Panc1 (cell line): ENCODE data around the gene ANKH. TPM values are rescaled to one million over a fixed set of nuclear protein-coding genes. Genes with fewer than 3 reads are reported as not detected.

Source experiments
- ATAC-seq: fragments of 200-7000 bp; cut with Tn5 transposase; 2 replicates; pipeline ENCODE4 v1.9.1; 2020; ENCODE audit warnings: mild to moderate bottlenecking, moderate library complexity
- BruUV-seq: library from RNA; stranded (reverse); fragments of 400-500 nt; replicated peaks from 2 replicates; lab custom pipeline; 2021; lab: Mats Ljungman, UMichigan
- CTCF ChIA-PET: fragments of 300-600 bp; sonication (Branson Sonifier 250); formaldehyde crosslinking; loops from one replicate; lab custom pipeline; 2022; ENCODE audit warnings: antibody characterized with exemption; lab: Charles Lee
- POLR2A ChIA-PET: fragments of 300-600 bp; sonication (Branson Sonifier 250); formaldehyde crosslinking; loops from one replicate; lab custom pipeline; 2022; ENCODE audit warnings: antibody characterized with exemption; lab: Charles Lee
- DNase-seq: peaks from one replicate; pipeline ENCODE4 v3.0.0-alpha.2; 2010; ENCODE audit warnings: low read depth, low spot score
- H3K27ac ChIP-seq: 2 replicates; pipeline ENCODE4 v1.5.1; 2011; ENCODE audit warnings: mild to moderate bottlenecking, low read length, inconsistent platforms
- H3K27me3 ChIP-seq: fragments of 200-500 bp; sonication (Bioruptor generic); 2 replicates; pipeline ENCODE4 v1.6.0; 2014; ENCODE audit warnings: low read length, inconsistent platforms; ENCODE audit not compliant: control insufficient read depth, insufficient read depth
- H3K36me3 ChIP-seq: fragments of 200-500 bp; sonication (Bioruptor generic); 2 replicates; pipeline ENCODE4 v1.5.1; 2014; ENCODE audit warnings: inconsistent platforms, mild to moderate bottlenecking, low read length, moderate library complexity; ENCODE audit not compliant: control insufficient read depth, insufficient read depth
- H3K4me1 ChIP-seq: 2 replicates; pipeline ENCODE4 v1.5.1; 2011; ENCODE audit warnings: inconsistent platforms, mild to moderate bottlenecking, low read length, moderate library complexity; ENCODE audit not compliant: control insufficient read depth, insufficient read depth
- H3K4me3 ChIP-seq, 2 experiments: 2 replicates each; pipeline ENCODE4 v1.5.1; 2011 to 2012; ENCODE audit warnings: low read depth in 2 of 2, low read length in 2 of 2, mild to moderate bottlenecking in 2 of 2, inconsistent platforms in 1 of 2, moderate library complexity in 1 of 2
- H3K9me3 ChIP-seq: fragments of 200-500 bp; sonication (Bioruptor generic); 2 replicates; pipeline ENCODE4 v1.5.1; 2014; ENCODE audit warnings: low read depth, mild to moderate bottlenecking, inconsistent platforms, low read length, moderate library complexity; ENCODE audit not compliant: control insufficient read depth, insufficient read depth
- POLR2AphosphoS5 ChIP-seq: IDR thresholded peaks from 2 replicates; pipeline ENCODE4 v1.6.1; 2012; ENCODE audit warnings: mild to moderate bottlenecking, low read depth, low read length, moderate library complexity
- SIN3A ChIP-seq: IDR thresholded peaks from 2 replicates; pipeline ENCODE4 v1.6.1; 2012; ENCODE audit warnings: low read depth, mild to moderate bottlenecking, low read length, moderate library complexity, borderline replicate concordance; ENCODE audit not compliant: insufficient read depth
- TCF7L2 ChIP-seq: IDR thresholded peaks from 2 replicates; pipeline ENCODE4 v1.6.1; 2011; ENCODE audit warnings: mild to moderate bottlenecking, low read depth, low read length, inconsistent platforms
- in situ Hi-C: cut with HindIII; loops from 2 replicates; pipeline ENCODE4 v1.10.0; 2016; ENCODE audit warnings: low sequenced_read_pairs, low pct_unique_long_range_greater_than_20kb
- intact Hi-C: fragments of 100-400 bp; cut with micrococcal nuclease; formaldehyde crosslinking; loops from one replicate; pipeline ENCODE4 v1.10.0; 2022; ENCODE audit not compliant: unreplicated experiment
- total RNA-seq: library from RNA; stranded (reverse); gene quantifications from one replicate; pipeline ENCODE4 v1.2.1, GENCODE V29; 2021; ENCODE audit not compliant: unreplicated experiment
- TF ChIP-seq, protein P1 (sequence below): fragments of 450-650 bp; IDR thresholded peaks from 2 replicates; pipeline ENCODE4 v1.5.1; 2017; ENCODE audit warnings: mild to moderate bottlenecking
- TF ChIP-seq, protein P2 (sequence below), 2 experiments: IDR thresholded peaks; 2 replicates each; pipeline ENCODE4 v1.6.1; 2011 to 2012; ENCODE audit warnings: low read depth in 2 of 2, control low read depth in 1 of 2, low read length in 1 of 2, mild to moderate bottlenecking in 1 of 2, moderate library complexity in 1 of 2; ENCODE audit not compliant: insufficient read depth in 1 of 2

Gene ANKH
- total RNA-seq, 1 experiment from 2014 or later: 11.2 TPM

DNA sequence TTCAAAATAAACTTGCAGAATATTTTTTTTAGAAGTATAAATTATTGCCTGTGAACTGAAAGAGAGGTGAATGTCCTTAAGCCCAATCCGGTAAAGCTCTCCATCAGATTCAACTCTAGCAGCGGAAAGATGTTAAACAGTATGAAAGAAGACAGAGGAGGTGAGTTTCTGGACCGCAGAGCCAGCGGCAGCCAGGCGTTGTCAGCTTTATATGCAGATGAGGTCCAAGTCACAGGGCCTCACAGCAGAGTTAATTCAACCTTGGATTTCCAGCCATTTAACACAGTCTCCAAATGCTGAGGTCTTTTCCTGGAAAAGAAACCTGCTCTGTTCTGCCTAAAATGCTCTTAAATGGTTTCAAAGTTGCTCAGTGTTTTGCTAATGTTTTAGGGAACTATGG, 131.6 kb downstream of the ANKH start:
- no peak overlapping the region for H3K4me3 ChIP-seq
- no peaks in the 10 kb centered on the region for H3K36me3 ChIP-seq
- H3K9me3 ChIP-seq: no peaks in the 10 kb centered on the region
- ATAC-seq: no peak
- CTCF ChIA-PET: no interaction called here
- H3K27me3 ChIP-seq: no peaks in the 10 kb centered on the region
- no peak for DNase-seq
- BruUV-seq: no TSS peak
- TF ChIP-seq, protein P1, sequence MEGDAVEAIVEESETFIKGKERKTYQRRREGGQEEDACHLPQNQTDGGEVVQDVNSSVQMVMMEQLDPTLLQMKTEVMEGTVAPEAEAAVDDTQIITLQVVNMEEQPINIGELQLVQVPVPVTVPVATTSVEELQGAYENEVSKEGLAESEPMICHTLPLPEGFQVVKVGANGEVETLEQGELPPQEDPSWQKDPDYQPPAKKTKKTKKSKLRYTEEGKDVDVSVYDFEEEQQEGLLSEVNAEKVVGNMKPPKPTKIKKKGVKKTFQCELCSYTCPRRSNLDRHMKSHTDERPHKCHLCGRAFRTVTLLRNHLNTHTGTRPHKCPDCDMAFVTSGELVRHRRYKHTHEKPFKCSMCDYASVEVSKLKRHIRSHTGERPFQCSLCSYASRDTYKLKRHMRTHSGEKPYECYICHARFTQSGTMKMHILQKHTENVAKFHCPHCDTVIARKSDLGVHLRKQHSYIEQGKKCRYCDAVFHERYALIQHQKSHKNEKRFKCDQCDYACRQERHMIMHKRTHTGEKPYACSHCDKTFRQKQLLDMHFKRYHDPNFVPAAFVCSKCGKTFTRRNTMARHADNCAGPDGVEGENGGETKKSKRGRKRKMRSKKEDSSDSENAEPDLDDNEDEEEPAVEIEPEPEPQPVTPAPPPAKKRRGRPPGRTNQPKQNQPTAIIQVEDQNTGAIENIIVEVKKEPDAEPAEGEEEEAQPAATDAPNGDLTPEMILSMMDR: no peak
- TF ChIP-seq TCF7L2: no peak
- no peak for TF ChIP-seq POLR2AphosphoS5
- no peak for TF ChIP-seq SIN3A
- TF ChIP-seq, protein P2, sequence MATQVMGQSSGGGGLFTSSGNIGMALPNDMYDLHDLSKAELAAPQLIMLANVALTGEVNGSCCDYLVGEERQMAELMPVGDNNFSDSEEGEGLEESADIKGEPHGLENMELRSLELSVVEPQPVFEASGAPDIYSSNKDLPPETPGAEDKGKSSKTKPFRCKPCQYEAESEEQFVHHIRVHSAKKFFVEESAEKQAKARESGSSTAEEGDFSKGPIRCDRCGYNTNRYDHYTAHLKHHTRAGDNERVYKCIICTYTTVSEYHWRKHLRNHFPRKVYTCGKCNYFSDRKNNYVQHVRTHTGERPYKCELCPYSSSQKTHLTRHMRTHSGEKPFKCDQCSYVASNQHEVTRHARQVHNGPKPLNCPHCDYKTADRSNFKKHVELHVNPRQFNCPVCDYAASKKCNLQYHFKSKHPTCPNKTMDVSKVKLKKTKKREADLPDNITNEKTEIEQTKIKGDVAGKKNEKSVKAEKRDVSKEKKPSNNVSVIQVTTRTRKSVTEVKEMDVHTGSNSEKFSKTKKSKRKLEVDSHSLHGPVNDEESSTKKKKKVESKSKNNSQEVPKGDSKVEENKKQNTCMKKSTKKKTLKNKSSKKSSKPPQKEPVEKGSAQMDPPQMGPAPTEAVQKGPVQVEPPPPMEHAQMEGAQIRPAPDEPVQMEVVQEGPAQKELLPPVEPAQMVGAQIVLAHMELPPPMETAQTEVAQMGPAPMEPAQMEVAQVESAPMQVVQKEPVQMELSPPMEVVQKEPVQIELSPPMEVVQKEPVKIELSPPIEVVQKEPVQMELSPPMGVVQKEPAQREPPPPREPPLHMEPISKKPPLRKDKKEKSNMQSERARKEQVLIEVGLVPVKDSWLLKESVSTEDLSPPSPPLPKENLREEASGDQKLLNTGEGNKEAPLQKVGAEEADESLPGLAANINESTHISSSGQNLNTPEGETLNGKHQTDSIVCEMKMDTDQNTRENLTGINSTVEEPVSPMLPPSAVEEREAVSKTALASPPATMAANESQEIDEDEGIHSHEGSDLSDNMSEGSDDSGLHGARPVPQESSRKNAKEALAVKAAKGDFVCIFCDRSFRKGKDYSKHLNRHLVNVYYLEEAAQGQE (IDR thresholded peaks at IDR 0.05; ENCODE audit: insufficient read depth in 1 of 2, low read depth in 2 of 2, low read length in 1 of 2): no peak
- no peaks in the 10 kb centered on the region; the same call in 1 of the 2 replicates for H3K4me1 ChIP-seq
- POLR2A ChIA-PET: no interaction called here
- intact Hi-C loops: no loop called here
- no peak overlapping the region for H3K27ac ChIP-seq
- in situ Hi-C loops: no loop called here

DNA sequence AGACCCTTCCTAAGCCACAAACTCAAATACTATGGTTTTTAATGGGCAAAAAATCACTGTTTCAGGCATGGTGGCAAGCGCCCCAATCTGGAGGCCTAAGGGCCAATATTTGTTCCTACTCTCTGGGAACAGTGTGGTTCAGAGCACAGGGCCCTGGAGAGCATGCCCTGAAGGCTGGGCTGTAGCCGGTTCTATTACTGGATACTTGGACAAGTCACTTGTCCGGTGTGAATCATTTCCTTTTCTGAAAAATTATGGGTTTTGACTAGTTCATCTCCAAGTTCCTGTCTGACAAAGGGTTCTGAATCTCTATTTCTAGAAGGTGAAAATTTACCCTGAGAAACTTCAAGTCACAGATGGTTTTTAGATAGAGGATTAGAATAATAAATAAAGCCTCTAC, 132.0 kb downstream of the ANKH start:
- DNase-seq: no peak
- no peak overlapping the region for H3K4me3 ChIP-seq

More for the DNA sequence above, 132.0 kb downstream of the ANKH start:
- CTCF ChIA-PET: no interaction called here
- in situ Hi-C loops (no loop called here), intact Hi-C loops (no loop called here)
- Histone ChIP-seq H3K4me1 (no peaks in the 10 kb centered on the region; the same call in 1 of the 2 replicates), H3K27ac (no peak overlapping the region), H3K9me3 (no peaks in the 10 kb centered on the region), H3K36me3 (no peaks in the 10 kb centered on the region), H3K27me3 (no peaks in the 10 kb centered on the region)
- ATAC-seq: no peak
- POLR2A ChIA-PET: no interaction called here
- BruUV-seq: no TSS peak
- TF ChIP-seq SIN3A (no peak), POLR2AphosphoS5 (no peak), TCF7L2 (no peak)
- TF ChIP-seq, protein P2 (IDR thresholded peaks at IDR 0.05; ENCODE audit: insufficient read depth in 1 of 2, low read depth in 2 of 2, low read length in 1 of 2): no peak
- TF ChIP-seq, protein P1: no peak
